ENCODE measurements around the gene ABHD17A. TPM values are rescaled to one million over a fixed set of nuclear protein-coding genes. Genes with fewer than 3 reads are reported as not detected.
"Not testable (repeated sequence)": the region's sequence is repeated elsewhere in the genome, so short reads cannot be mapped to it uniquely, and the experiment has no call there.

The ABHD17A gene
- total RNA-seq, 1 donor from 2014 or later: 86.4 TPM

DNA sequence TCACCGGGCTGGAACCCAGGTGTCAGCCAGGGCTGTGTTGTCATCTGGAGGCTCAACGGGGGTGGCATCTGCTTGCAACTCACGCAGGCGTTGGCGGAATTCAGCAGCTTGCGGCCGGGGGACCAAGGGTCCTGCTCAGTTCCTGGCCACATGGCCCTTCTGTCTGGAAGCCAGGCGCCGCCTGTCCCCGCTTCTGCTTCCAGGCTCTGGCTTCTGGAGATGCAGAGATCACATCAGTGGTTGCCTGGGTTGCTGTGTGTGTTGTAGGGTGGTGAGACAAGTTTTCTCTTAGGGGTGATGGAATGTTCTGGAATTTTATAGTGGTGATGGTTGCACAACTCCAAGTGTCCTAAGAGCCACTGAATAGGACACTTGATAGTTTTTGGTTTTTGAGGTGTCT, 24.9 kb upstream of the ABHD17A start:
- DNase-seq (ENCODE audit: low spot score): no peak

DNA sequence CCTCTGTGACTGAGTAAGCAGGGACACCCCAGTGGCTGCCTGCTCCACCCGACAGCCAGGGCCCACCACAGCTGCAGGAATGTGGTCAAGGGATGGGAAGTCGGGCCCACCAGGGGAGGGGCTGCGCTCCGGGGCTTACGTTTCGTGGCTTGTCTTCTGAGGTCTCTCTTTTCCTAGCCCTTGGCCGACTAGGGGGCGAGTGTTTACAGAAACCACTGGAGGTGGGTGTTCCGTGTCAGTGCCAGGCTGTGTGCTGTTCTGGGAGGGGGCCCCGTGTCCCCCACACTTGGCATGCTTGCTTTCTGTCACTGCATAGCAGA, 24.4 kb upstream of the ABHD17A start:
- DNase-seq (ENCODE audit: low spot score): no peak

DNA sequence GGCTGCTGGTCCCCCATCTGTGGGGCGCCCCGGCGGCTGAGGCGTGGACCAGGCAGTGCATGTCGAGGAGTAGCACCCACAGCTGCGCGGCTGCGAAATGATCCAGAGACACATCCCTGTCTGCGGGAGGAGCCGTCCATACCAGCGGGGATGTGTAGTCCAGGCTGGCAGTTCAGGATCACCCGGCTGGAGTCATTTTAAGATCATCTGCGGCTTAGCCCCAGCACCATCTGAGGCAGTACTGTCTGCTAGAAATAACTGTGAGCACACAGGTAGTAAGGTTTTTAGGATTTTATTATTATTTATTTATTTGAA, 23.0 kb upstream of the ABHD17A start:
- no peak for DNase-seq (ENCODE audit: low spot score)

DNA sequence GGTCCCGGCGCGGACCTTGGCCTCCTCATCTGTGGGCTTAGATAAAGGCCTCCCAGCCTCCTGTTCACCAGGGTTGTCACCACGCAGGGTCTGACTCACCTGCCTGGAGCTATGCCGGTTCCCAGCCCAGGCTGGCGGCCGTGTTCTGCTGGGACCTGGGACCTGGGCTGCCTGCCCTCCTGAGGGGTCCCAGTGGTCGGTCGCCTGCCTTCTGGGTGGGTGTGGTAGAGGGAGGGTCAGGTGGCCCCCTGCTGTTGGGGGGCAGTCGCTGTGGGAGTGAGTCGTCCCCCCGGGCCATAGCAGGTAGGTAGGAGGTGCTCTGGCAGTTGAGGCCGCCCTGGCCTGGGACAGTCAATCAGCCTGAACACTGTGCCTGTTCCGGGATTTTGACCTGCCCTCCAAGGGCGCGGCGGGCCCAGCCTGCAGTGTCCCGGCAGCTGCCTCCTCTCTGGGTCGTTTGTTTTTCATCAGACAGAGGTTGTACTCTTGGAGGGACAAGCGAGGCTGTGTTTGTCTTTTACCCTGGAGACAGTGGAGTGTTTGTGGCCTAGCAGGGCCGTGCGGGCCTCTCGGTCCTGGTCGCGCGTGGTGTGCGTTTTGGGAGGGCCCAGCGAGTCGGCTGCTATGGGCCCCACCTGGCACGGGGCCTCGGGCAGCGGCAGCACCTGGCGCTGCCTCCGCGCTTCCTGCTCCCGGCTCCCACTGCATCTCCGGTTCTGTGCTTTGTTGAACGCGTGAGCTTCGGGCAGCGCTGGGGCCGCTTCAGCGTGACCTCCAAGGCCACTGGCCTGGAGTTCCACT, 22.5 kb upstream of the ABHD17A start:
- DNase-seq (ENCODE audit: low spot score): no peak

DNA sequence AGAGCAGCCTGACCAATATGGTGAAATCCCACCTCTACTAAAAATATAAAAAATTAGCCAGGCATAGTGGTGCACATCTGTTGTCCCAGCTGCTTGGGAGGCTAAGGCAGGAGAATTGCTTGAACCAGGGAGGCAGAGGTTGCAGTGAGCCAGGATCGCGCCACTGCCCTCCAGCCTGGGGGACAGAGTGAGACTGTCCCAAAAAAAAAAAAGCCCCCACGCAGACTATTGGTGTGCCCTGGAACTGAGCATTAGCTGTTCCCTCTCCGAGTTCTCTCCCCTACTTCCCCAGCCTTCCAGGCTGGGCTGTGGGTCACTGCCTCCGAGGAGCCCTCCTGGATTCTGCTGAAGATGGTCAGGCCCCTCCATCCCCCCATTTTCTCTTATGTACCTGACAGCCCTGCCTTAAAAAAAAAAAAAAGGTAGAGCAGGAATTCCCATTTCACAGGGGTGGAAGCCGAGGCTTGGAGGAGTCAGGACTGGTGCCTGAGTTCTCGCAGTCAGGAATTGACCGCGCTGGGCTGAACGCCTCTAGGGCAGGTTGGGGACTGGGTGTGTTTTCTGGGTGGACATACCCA, 21.8 kb upstream of the ABHD17A start:
- no peak for DNase-seq (ENCODE audit: low spot score)

DNA sequence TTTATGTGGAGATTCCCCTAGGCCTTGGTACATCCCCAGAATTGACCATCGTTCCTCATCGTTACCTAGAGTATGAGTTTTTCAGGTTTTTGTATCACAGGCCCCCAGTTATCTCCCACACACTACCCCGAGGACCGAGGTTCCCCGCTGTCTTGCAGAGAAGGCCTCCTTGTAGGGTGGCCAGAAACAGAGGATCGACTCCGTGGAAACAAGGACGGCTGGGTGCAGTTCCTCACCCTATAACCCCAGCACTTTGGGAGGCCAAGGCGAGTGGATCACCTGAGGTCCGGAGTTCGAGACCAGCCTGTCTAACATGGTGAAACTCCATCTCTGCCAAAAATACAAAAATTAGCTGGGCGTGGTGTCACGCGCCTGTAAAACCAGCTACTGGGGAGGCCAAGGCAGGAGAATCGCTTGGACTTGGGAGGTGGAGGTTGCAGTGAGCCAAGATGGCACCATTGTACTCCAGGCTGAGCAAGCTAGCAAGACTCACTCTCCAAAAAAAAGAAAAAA, 20.6 kb upstream of the ABHD17A start:
- no peak for DNase-seq (ENCODE audit: low spot score)

DNA sequence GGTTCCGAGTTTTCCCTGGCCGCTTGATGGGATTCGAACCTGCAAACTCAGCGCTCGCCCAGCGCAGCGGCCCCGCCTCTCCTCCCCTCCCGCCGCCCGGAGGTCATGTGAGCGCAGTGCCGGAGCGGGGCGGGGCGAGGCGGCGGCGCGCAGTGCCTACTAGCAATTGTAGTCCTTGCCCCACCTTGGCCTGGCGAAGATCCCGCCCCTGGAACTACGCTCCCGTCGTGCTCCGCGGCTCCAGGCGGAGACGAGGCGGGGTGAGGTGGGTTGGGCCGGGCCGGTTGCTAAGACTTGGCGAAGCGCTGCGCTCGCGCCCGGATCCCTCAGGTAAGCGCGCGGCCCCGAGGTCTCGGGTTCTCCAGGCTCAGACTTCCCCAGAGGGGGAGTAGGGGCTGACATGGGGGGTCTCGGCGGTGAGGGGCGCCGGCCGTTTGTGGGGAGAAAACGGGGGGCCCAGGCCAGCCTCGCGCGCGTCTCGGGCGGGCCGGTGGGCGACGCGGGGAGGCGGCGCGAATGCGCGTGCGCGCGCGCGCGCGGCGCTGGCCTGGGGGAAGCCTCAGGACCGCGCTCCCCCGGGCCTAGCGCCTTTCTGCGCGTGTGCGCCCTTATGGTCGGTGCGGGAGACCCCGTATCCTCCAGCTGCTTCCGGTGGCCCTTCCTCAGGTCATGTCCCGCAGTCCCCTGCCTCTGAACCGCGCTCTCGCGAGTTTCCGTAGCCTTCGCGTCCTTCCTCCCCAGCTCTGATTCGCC, 20.0 kb upstream of the ABHD17A start, which contains the start of the genes ADAT3 and SCAMP4:
TSS of gene ADAT3 (plus strand) at position 290 of the 753 bp plus-strand sequence. CDS start 6,649 bp downstream, outside the sequence.
TSS of gene SCAMP4 (plus strand) at position 290 of the 753 bp plus-strand sequence. CDS start 9,621 bp downstream, outside the sequence.
- DNase-seq (ENCODE audit: low spot score): peak; percentile 99

DNA sequence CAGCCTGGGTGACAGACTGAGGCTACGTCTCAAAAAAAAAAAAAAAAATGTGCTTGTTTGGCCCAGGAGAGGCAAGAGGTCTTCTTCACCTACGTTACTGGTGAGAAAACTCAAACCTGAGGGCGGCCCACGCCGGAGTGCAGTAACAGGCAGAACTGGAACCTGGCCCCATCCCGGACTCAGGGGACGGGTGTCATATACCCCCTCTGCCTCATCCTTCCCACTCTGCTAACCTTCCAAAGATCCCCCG, 19.5 kb upstream of the ABHD17A start:
- no peak for DNase-seq (ENCODE audit: low spot score)

DNA sequence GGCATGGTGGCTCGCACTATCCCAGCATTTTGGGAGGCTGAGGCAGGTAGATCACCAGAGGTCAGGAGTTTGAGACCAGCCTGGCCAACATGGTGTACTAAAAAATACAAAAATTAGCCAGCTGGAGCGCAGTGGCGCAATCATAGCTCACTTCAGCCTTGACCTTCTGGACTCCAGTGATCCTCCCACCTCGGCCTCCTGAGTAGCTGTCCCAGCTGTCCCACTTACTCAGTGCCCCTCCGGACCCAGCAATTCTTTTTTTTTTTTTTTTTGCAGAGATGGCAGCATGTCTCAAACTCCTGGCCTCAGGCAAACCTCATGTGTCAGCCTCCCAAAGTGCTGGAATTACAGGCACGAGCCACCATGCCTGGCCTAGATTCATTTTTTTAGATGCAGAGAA, 17.6 kb upstream of the ABHD17A start:
- no peak for DNase-seq (ENCODE audit: low spot score)

DNA sequence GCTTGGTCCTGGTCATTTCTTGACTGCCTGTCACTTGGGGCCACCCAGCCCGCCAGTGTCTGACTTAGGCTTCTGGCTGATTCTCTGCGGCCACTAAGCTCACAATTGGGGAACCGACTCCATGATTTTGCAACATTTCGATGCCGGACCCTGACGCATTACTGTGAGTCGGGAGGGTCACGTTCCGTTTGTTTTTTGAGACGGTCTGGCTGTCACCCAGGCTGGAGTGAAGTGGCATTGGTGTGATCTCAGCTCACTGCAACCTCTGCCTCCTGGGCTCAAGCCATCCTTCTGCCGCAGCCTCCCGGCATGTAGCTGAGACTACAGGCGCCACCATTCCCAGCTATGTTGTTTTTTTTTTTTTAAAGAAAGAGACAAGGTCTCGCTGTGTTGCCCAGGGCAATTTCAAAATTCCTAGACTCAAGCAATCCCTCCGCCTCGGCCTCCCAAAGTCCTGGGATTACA, 16.7 kb upstream of the ABHD17A start:
- DNase-seq (ENCODE audit: low spot score): peak; percentile 35

DNA sequence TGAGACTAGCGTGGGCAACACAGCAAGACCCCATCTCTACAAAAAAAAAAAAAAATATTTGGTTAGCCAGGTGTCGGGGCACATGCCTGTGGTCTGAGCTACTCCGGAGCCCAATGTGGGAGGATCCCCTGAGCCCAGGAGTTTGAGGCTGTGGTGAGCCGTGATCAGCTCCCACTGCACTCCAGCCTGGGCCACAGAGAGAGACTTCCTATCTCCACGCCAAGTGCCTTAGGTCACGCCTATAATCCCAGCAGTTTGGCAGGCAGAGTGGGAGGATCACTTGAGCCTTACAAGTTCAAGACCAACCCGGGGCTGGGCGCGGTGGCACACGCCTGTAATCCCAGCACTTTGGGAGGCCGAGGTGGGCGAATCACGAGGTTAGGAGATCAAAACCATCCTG, 11.2 kb upstream of the ABHD17A start:
- DNase-seq (ENCODE audit: low spot score): no peak

DNA sequence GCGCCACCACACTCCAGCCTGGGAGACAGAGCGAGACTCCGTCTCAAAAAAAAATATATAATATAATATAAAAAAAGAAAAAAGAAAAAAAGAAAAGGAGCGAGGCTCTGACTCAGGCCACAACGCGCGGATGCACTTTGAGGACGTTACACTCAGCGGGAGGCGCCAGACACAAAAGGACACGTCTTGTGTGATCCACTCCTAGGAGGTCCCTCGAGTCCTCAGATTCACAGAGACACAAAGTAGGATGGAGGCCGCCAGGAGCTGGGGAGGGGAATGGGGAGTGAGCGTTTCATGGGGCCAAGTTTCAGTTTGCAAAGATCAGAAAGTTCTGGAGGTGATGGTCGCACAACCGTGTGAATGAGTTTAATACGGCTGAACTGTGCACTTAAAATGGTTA, 8.5 kb upstream of the ABHD17A start:
- no peak for DNase-seq (ENCODE audit: low spot score)

DNA sequence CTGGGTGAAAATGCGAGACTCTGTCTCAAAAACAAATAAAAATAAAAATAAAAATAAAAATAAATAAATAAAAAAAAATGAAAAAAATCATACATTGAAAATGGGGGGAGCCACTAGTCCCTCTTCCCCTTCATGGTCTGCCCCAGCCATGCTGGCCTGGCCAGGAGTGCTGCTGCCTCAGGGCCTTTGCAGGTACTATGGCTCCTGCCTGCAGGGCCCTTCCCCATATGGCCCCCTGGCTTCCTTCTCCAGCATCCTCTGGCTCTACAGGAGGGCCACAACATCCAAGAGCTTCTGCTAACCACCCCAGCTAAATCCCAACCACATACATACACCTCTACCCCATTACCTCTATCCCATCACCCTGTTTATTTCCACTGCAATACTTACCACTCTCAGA, 4.6 kb upstream of the ABHD17A start:
- no peak for DNase-seq (ENCODE audit: low spot score)

DNA sequence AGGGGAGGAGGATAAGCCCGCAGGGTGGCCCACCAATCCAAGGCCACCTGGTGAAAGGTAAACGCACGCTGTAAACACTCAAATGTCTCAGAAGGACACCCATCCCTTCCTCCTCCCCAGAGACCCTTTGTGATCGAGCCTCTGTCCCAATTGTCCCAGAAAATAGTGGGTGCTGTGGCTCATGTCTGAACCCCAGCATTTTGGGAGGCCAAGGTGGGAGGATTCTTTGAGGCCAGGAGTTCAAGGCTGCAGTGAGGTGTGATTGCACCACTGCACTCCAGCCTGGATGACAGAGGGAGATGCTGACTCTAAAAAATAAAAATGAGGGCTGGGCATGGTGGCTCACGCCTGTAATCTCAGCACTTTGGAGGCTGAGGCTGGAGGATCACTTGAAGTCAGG, 3.1 kb upstream of the ABHD17A start:
- DNase-seq (ENCODE audit: low spot score): no peak

DNA sequence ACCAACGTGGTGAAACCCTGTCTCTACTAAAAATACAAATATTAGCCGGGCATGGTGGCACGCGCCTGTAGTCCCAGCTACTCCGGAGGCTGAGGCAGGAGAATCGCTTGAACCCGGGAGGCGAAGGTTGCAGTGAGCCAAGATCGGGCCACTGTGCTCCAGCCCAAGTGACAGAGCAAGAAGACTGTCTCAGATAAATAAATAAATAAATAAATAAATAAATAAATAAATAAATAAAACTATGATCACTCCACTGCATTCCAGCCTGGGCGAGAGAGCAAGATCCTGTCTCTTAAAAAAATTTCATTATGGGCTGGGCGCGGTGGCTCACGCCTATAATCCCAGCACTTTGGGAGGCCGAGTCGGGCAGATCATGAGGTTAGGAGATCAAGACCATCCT, 1.1 kb upstream of the ABHD17A start:
- DNase-seq (ENCODE audit: low spot score): not testable (repeated sequence)

DNA sequence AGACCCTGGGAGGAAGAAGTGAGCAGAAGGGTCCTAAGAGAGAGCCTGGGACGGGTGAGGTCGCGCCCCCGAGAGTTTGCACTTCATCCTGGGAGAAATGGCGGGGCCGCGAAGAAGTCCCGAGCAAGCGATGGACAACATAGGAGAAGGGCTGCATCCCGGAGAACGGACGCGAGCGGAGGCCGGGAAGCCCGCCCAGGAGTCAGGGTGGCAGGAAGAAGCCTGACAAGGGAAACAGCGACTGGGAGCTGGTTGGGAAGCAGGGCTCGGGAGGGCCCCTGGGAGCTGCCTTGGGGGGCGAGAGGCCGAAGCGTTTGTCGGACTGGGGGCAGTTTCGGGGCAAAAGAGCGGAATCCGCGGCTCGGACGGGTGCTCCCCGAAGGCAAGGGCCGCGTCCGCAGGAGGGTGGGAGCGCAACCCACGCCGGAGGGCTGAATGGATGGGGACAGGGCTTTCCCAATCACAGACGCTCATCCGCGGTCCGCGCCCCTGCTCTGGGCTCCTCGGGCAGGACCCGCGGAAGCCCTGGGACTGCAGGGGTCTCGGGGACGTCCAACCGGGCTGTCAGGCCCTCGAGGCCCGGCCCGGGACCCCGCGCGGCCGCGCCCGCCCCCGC, 469 bp downstream of the ABHD17A start:
- no peak for DNase-seq (ENCODE audit: low spot score)

DNA sequence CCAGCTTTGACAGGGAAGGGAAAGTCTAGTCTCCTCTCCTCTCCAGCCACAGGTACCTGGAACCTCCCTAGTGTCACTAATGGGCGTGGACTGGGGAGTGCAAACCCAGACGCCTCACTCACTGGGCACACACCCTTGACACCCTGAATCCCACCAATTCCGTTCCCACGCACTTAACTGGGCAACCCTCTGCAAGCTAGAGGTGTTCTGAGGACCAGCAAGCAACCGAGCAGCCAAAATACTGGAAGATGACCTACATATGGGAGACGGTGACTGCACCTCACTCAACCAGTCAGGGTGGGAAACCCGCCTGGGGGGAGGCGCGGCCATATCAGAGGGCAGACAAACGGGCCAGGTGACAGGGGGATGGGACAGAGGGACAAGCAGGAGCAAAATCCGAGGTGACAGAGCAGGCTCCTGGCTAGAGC, 991 bp downstream of the ABHD17A start:
- DNase-seq (ENCODE audit: low spot score): no peak

DNA sequence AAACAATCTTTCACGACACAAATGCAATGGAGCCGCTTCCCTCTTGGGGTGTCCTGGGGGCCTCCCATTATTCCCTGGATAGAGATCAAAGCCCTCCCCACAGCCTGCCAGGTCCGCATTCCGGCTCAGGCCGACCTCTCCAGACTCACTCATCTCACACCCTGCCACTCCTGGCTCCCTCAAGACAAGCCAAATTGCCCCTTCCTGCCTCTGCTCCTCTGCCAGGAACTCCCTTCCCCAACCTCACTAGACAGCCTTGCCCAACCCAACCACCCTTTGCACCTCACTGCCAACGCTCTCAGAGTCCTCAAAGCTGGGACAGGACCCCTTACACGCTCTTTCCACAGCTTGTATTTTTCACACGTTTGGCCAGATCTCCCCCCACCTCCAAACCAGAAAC, 1.5 kb downstream of the ABHD17A start:
- no peak for DNase-seq (ENCODE audit: low spot score)

DNA sequence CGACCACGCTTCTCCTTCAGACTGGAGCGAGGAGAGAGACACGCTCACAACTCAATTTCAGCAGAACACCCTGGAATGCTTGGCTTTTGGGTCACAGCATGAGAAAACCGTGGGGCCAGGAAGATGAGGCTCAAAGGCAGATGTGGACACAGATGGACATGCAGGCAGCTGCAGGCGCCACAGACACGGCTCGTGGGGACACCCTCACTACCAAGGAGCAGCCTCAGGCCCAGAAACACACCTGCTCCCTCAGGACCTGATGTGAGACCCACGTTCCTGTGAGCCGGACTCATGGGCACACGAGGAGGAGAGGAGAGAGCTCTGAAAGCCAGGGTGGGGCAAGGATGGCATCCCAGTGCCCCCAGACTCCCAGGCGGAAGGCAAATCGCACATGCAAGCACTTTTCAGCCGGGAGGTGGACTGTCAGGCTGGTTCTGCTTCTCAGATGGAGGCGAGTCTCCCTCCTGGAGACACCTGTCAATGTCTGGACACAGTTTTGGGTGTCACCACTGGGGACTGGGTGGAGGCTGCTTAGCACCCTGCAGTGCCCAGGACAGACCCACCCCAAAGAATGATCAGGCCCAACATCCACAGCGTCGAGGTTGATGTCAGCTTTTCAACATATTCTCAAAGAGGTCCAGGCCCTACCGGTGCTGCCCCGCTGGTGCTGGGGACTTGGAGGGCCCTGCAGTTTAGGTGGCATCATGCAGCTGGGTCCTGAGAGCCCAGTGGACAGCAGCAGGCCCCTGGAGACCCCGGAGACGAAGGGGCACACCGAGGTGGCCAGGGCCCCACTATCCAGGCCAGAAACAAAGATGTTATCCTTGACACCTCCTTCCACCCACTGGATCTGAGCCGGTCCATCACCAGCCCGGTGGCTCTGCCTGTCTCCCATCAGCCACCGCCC, 2.3 kb downstream of the ABHD17A start:
- no peak for DNase-seq (ENCODE audit: low spot score)

DNA sequence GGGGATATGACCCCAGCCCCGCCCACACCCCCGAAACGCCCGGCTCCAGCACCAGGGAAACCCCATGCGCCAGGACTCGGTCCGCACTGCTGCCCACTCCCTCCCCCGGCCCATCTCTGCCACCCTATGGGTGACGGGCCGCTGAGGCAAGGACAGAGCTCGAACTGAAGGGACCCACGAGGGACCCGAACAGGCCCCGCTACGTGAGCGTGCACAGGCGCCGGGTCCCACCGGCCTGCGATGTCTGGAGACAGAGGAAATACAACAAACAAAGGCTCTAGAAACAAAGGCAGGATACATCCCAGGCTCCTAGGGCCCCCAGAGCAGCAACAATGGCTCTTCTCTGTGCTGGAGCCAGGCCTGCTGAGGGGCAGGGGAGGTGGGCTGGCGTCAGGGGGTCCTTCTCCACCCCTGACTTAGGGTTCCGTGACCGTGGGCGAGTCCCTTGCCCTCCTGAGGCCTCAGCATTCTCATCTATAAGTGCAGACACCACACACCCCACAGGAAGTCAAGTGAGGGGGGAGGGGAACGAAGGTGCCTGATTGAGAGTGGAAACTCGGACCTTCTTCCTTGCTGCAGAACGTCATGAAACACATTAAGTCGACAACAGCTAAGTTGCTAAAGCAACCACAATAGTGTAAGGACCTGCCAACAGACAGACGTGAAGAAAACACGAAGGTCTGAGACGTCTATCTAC, 3.1 kb downstream of the ABHD17A start:
- DNase-seq (ENCODE audit: low spot score): no peak

Measured in umbilical cord (tissue), 2 donors.